Mesendoderm (in vitro differentiated cells): ENCODE data around the gene NR1I3.

Source experiments
- DNase-seq: peaks from one replicate; pipeline ENCODE4 v3.0.0; 2013
- H2AK5ac ChIP-seq: 2 replicates; pipeline ENCODE4 v1.6.1; 2013; ENCODE audit warnings: low read length, inconsistent platforms
- H2BK120ac ChIP-seq: 2 replicates; pipeline ENCODE4 v1.6.1; 2013; ENCODE audit warnings: low read depth, mild to moderate bottlenecking, low read length, moderate library complexity, mixed read lengths
- H2BK15ac ChIP-seq: replicated peaks from 2 replicates; pipeline ENCODE4 v1.6.1; 2013; ENCODE audit warnings: low read depth, mild to moderate bottlenecking, moderate library complexity
- H2BK5ac ChIP-seq: 2 replicates; pipeline ENCODE4 v1.6.1; 2013; ENCODE audit warnings: low read length, inconsistent platforms
- H3K18ac ChIP-seq: 2 replicates; pipeline ENCODE4 v1.6.1; 2013; ENCODE audit warnings: mild to moderate bottlenecking, low read length, mixed read lengths
- H3K23ac ChIP-seq: one replicate; pipeline ENCODE4 v1.6.1; 2013; ENCODE audit warnings: low read length
- H3K27ac ChIP-seq: 2 replicates; pipeline ENCODE4 v1.5.1; 2013; ENCODE audit warnings: low read depth, mild to moderate bottlenecking, inconsistent platforms, low read length, moderate library complexity
- H3K27me3 ChIP-seq: 2 replicates; pipeline ENCODE4 v1.6.1; 2013; ENCODE audit warnings: low read length, control low read depth, mild to moderate bottlenecking, inconsistent platforms; ENCODE audit not compliant: insufficient read depth, poor library complexity
- H3K36me3 ChIP-seq: 2 replicates; pipeline ENCODE4 v1.6.1; 2013; ENCODE audit warnings: low read length, inconsistent platforms; ENCODE audit not compliant: control insufficient read depth, insufficient read depth
- H3K4ac ChIP-seq: one replicate; pipeline ENCODE4 v1.6.1; 2013; ENCODE audit warnings: low read depth, mild to moderate bottlenecking, low read length, moderate library complexity
- H3K4me1 ChIP-seq: 2 replicates; pipeline ENCODE4 v1.6.1; 2013; ENCODE audit warnings: low read depth, low read length, inconsistent platforms; ENCODE audit not compliant: control insufficient read depth
- H3K4me2 ChIP-seq: 2 replicates; pipeline ENCODE4 v1.6.1; 2013; ENCODE audit warnings: low read length
- H3K4me3 ChIP-seq: 2 replicates; pipeline ENCODE4 v1.5.1; 2013; ENCODE audit warnings: mild to moderate bottlenecking, low read length
- H3K56ac ChIP-seq: one replicate; pipeline ENCODE4 v1.6.1; 2013; ENCODE audit warnings: low read length
- H3K79me1 ChIP-seq: 2 replicates; pipeline ENCODE4 v1.6.1; 2013; ENCODE audit warnings: low read length, inconsistent platforms
- H3K79me2 ChIP-seq: 2 replicates; pipeline ENCODE4 v1.6.1; 2013; ENCODE audit warnings: mild to moderate bottlenecking, low read length; ENCODE audit not compliant: control insufficient read depth, insufficient read depth
- H3K9ac ChIP-seq: 2 replicates; pipeline ENCODE4 v1.6.1; 2013; ENCODE audit warnings: low read length, inconsistent platforms
- H4K5ac ChIP-seq: one replicate; pipeline ENCODE4 v1.6.1; 2013; ENCODE audit warnings: low read length
- H4K8ac ChIP-seq: one replicate; pipeline ENCODE4 v1.6.1; 2013; ENCODE audit warnings: low read depth, mild to moderate bottlenecking, control low read depth, low read length, moderate library complexity
- WGBS: extraction: QIAGEN DNeasy Blood & Tissue Kit; methylation state at CpG from one replicate; pipeline ENCODE4 v1.1.7; 2013; ENCODE audit warnings: low lambda C conversion rate, missing lambda C conversion rate; ENCODE audit not compliant: insufficient coverage; ENCODE audit errors: extremely low coverage; 5-methylcytosine and 5-hydroxymethylcytosine counted together

The NR1I3 gene

GRCh38 chr1:161198194-161198896 is 39.7 kb downstream of the NR1I3 start:
- Histone ChIP-seq H3K9ac (peak overlapping the region; percentile 66), H4K8ac (no peak overlapping the region), H3K4ac (no peak overlapping the region), H2BK120ac (no peak overlapping the region), H3K4me3 (no peak overlapping the region), H3K27ac (no peak overlapping the region), H3K4me1 (peaks cover 32% of the 10 kb centered on the region), H3K79me1 (peaks cover 2% of the 10 kb centered on the region), H3K4me2 (peak overlapping the region; percentile 28), H3K79me2 (peaks cover 2% of the 10 kb centered on the region), H3K23ac (peak overlapping the region; percentile 9), H3K36me3 (no peaks in the 10 kb centered on the region), H3K56ac (peak overlapping the region; percentile 84), H3K18ac (peak overlapping the region; percentile 42), H4K5ac (no peak overlapping the region), H2BK15ac (no peak overlapping the region), H2BK5ac (no peak overlapping the region), H3K27me3 (no peaks in the 10 kb centered on the region), H2AK5ac (no peak overlapping the region)
- no CpG with 5 or more reads among the region's 20 CpGs for WGBS
- peak; percentile 86 for DNase-seq

GRCh38 chr1:161197560-161198193 is 40.3 kb downstream of the NR1I3 start:
- H3K4me2 ChIP-seq = peak overlapping the region; percentile 17
- no CpG with 5 or more reads among the region's 11 CpGs for WGBS
- no peak overlapping the region for H2BK15ac ChIP-seq
- H3K4me1 ChIP-seq = peaks cover 32% of the 10 kb centered on the region
- no peaks in the 10 kb centered on the region for H3K79me1 ChIP-seq
- no peak overlapping the region for H3K18ac ChIP-seq
- no peak overlapping the region for H4K5ac ChIP-seq
- no peaks in the 10 kb centered on the region for H3K79me2 ChIP-seq
- no peaks in the 10 kb centered on the region for H3K36me3 ChIP-seq
- H2AK5ac ChIP-seq = no peak overlapping the region
- no peak for DNase-seq
- no peak overlapping the region for H2BK120ac ChIP-seq
- H3K23ac ChIP-seq = no peak overlapping the region
- peak overlapping the region; percentile 69 for H3K9ac ChIP-seq
- H4K8ac ChIP-seq = no peak overlapping the region
- H2BK5ac ChIP-seq = no peak overlapping the region
- H3K56ac ChIP-seq = peak overlapping the region; percentile 84
- H3K27me3 ChIP-seq = no peaks in the 10 kb centered on the region
- no peak overlapping the region for H3K27ac ChIP-seq
- H3K4me3 ChIP-seq = no peak overlapping the region
- H3K4ac ChIP-seq = no peak overlapping the region

GRCh38 chr1:161196521-161197451 is 41.2 kb downstream of the NR1I3 start:
- H3K36me3 ChIP-seq = no peaks in the 10 kb centered on the region
- no peak overlapping the region for H2BK15ac ChIP-seq
- no peak overlapping the region for H3K4ac ChIP-seq
- peak overlapping the region; percentile 84 for H3K56ac ChIP-seq
- H3K23ac ChIP-seq = no peak overlapping the region
- WGBS = no CpG with 5 or more reads among the region's 27 CpGs
- no peaks in the 10 kb centered on the region for H3K79me2 ChIP-seq
- no peak overlapping the region for H3K4me3 ChIP-seq
- no peak overlapping the region for H4K8ac ChIP-seq
- peak overlapping the region; percentile 69 for H3K9ac ChIP-seq
- peak overlapping the region; percentile 6 for H3K18ac ChIP-seq
- H3K4me1 ChIP-seq = peaks cover 32% of the 10 kb centered on the region
- H2AK5ac ChIP-seq = peak overlapping the region; percentile 39
- no peak overlapping the region for H4K5ac ChIP-seq
- no peak for DNase-seq
- H2BK120ac ChIP-seq = no peak overlapping the region
- H3K27me3 ChIP-seq = no peaks in the 10 kb centered on the region
- H2BK5ac ChIP-seq = peak overlapping the region; percentile 47
- no peak overlapping the region for H3K27ac ChIP-seq
- no peaks in the 10 kb centered on the region for H3K79me1 ChIP-seq
- H3K4me2 ChIP-seq = peak overlapping the region; percentile 30

- no peak overlapping the region for H3K23ac ChIP-seq
- H2AK5ac ChIP-seq = no peak overlapping the region
- no peak overlapping the region for H2BK120ac ChIP-seq
- no peak overlapping the region for H3K18ac ChIP-seq
- H4K8ac ChIP-seq = no peak overlapping the region
- H3K4me1 ChIP-seq = peaks cover 31% of the 10 kb centered on the region
- no peaks in the 10 kb centered on the region for H3K79me1 ChIP-seq
- DNase-seq = no peak
- H3K56ac ChIP-seq = no peak overlapping the region
- no peaks in the 10 kb centered on the region for H3K36me3 ChIP-seq
- H3K4me3 ChIP-seq = no peak overlapping the region
- WGBS = no CpG with 5 or more reads among the region's 7 CpGs
- no peak overlapping the region for H3K4ac ChIP-seq
- H4K5ac ChIP-seq = no peak overlapping the region
- no peak overlapping the region for H3K4me2 ChIP-seq
- H3K27ac ChIP-seq = no peak overlapping the region
- H3K9ac ChIP-seq = no peak overlapping the region
- no peaks in the 10 kb centered on the region for H3K79me2 ChIP-seq
- H3K27me3 ChIP-seq = no peaks in the 10 kb centered on the region
- H2BK5ac ChIP-seq = no peak overlapping the region
- no peak overlapping the region for H2BK15ac ChIP-seq
Measured at GRCh38 chr1:161196111-161196510, 41.9 kb downstream of the NR1I3 start.

GRCh38 chr1:161195171-161195570 is 42.8 kb downstream of the NR1I3 start:
- DNase-seq = no peak
- peaks cover 22% of the 10 kb centered on the region for H3K4me1 ChIP-seq
- H2BK15ac ChIP-seq = no peak overlapping the region
- H3K4ac ChIP-seq = no peak overlapping the region
- no peak overlapping the region for H3K18ac ChIP-seq
- no peak overlapping the region for H3K4me3 ChIP-seq
- H3K27ac ChIP-seq = no peak overlapping the region
- no peak overlapping the region for H2BK120ac ChIP-seq
- H3K36me3 ChIP-seq = no peaks in the 10 kb centered on the region
- no peak overlapping the region for H2AK5ac ChIP-seq
- H4K5ac ChIP-seq = no peak overlapping the region
- no peak overlapping the region for H3K9ac ChIP-seq
- no peaks in the 10 kb centered on the region for H3K79me1 ChIP-seq
- no peak overlapping the region for H3K23ac ChIP-seq
- H3K27me3 ChIP-seq = no peaks in the 10 kb centered on the region
- no peak overlapping the region for H2BK5ac ChIP-seq
- no peak overlapping the region for H3K56ac ChIP-seq
- no peak overlapping the region for H4K8ac ChIP-seq
- no CpG with 5 or more reads among the region's 4 CpGs for WGBS
- no peaks in the 10 kb centered on the region for H3K79me2 ChIP-seq
- no peak overlapping the region for H3K4me2 ChIP-seq
